ENCODE results near the gene WASF2.

Gene WASF2

DNA sequence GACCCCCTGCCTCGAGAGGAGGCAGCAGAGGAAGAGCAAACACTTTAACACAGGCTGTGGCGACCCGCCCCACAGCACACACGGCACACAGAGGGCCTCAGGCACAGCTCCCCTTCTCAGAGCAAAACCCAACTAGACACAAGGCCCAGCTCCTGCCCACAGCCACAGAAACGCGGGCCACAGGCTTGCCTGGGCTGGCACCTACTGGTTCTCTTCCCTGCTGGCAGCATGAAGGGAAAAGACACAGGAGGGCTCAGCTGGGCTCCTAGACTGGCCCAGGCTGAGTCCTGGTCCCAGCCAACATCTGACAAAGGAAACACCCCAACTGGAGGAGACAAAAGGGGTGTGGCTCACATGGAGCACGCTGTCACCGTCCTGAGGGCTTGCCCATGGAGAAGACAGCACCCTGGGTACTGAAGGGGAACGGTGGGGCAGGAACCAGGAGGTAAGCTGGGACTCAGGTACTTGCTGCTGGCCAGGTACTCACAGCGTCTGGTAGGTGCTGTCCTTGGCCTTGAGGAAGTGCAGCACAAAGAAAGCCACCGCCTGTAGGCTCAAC lies 110.3 kb downstream of the WASF2 start:
- no peak for DNase-seq (ENCODE audit: low read depth in 2 of 2, low spot score in 1 of 2)

GRCh38 chr1:27377760-27378495 lies 112.0 kb downstream of the WASF2 start:
- no peak for DNase-seq (ENCODE audit: low read depth in 2 of 2, low spot score in 1 of 2)

GRCh38 chr1:27374362-27375086 lies 115.4 kb downstream of the WASF2 start, which contains the start of gene FCN3:
FCN3 (minus strand) TSS chr1:27374824; CDS start chr1:27374818, 6 bp downstream.
- no peak for DNase-seq (ENCODE audit: low read depth in 2 of 2, low spot score in 1 of 2)

- DNase-seq (ENCODE audit: low read depth in 2 of 2, low spot score in 1 of 2): no peak
Observed at GRCh38 chr1:27372808-27373690, 116.9 kb downstream of the WASF2 start.

- DNase-seq (ENCODE audit: low read depth in 2 of 2, low spot score in 1 of 2): no peak
Observed at GRCh38 chr1:27372022-27372807, 117.8 kb downstream of the WASF2 start.

DNA sequence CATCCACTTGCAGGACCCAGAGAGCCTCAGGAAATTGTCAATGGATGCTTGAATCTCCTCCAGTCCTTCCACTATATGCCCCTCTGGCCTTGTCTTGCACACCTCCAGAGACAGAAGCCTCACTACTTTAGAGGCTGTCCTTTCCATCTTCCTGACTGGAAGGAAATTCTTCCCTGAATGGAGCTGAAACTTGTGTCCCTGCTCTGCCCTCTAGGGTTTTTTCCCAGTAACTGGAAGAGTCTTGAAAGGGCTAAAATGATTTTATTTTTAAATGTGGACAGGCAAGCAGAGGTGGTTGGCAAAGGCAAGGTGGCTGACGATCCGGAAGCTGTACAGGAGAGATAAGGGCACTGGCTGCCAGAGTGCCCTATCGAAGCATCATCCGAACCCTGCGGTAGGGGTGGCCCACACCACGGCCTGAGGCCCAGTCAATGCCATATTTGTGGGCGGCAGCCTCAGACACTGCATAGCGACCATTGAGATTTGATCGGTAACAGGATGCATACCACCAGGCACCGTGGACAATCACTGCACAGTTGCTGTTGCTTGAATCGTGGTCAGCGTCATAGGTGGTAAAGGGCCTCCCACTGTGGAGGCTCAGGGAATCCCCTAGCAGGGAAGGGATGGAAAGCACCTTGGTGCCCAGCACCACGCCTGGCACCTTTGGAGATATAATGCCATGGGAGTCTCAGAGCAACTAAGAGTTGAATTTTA lies 120.9 kb downstream of the WASF2 start:
- DNase-seq (ENCODE audit: low read depth in 2 of 2, low spot score in 1 of 2): no peak

- DNase-seq (ENCODE audit: low read depth in 2 of 2, low spot score in 1 of 2): no peak
Observed at GRCh38 chr1:27367160-27367650, 122.8 kb downstream of the WASF2 start.

- DNase-seq (ENCODE audit: low read depth in 2 of 2, low spot score in 1 of 2): no peak
Observed at GRCh38 chr1:27366411-27367159, 123.4 kb downstream of the WASF2 start, which contains the start of gene MAP3K6. MAP3K6 (minus strand) TSS chr1:27366961; CDS start chr1:27366597, 364 bp downstream.

GRCh38 chr1:27366113-27366410 lies 123.9 kb downstream of the WASF2 start:
- DNase-seq (ENCODE audit: low read depth in 2 of 2, low spot score in 1 of 2): peak; percentile 37 to 41

DNA sequence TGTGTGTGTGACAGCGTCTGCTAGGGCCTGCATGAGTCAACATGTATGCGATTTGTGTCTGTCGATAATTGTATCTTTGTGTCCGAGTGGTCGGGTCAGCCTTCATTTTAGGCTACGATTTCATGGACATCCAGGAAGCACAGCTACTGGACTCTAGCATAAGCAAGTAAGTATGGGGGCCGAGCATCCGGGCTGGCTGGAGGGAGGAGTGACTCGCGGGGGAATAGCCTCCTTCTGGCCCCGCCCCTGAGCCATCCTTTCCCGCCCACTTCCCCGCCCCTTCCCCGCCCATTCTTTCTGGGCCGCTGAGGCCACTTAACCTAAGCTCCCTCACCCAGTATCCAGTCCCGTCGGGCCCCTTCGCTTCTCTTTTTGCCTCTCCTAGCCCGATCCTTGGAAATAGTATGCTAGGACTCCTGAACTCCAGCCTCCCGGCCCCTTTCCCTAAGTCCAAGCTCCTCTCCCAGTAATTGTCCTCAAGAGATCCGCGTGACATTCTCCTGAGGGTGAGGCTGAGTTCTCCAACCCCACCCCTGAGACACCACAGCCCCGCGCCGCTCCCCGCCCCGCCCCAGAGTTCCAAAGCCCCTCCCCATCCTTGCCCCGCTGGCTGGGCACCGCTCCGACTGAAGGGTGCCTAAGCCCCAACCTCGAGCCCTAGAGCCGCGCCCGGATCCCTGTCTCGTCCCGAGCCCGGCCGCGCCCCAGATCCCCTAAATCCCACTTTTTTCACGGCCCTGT lies 124.4 kb downstream of the WASF2 start:
- peak; percentile 52 to 73 for DNase-seq (ENCODE audit: low read depth in 2 of 2, low spot score in 1 of 2)

DNA sequence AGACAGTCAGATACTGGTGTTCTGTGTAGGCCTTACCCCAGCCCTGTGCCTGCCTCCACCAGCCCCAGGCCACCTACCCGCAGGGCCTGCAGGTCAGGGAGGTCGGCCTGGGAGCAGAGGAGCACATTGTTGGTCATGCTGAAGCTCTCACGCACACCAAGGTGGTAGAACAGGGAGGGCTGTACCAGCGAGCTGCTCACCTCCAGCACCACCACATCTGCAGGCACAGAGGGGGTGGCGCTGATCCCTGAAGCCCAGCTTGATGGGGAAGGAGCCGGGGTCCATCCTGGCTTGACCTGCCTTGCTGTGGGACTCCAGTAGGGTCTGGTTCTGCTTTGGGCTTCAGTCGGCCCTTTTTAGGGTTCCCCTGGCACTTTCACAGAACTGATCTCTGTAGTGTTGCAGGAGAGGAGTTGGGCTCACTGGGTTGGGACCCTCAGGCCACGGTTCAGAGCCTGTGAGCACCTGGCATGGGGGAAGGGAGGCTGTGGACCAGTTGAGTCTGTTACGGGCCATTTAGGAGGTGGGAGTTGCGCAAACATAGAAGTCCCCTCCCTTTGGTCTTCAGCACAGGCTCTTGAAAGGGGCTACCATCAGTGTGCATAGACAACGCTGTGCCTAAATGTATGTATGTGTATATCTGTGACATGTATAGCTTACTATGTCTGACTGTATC lies 125.1 kb downstream of the WASF2 start:
- no peak for DNase-seq (ENCODE audit: low read depth in 2 of 2, low spot score in 1 of 2)

DNA sequence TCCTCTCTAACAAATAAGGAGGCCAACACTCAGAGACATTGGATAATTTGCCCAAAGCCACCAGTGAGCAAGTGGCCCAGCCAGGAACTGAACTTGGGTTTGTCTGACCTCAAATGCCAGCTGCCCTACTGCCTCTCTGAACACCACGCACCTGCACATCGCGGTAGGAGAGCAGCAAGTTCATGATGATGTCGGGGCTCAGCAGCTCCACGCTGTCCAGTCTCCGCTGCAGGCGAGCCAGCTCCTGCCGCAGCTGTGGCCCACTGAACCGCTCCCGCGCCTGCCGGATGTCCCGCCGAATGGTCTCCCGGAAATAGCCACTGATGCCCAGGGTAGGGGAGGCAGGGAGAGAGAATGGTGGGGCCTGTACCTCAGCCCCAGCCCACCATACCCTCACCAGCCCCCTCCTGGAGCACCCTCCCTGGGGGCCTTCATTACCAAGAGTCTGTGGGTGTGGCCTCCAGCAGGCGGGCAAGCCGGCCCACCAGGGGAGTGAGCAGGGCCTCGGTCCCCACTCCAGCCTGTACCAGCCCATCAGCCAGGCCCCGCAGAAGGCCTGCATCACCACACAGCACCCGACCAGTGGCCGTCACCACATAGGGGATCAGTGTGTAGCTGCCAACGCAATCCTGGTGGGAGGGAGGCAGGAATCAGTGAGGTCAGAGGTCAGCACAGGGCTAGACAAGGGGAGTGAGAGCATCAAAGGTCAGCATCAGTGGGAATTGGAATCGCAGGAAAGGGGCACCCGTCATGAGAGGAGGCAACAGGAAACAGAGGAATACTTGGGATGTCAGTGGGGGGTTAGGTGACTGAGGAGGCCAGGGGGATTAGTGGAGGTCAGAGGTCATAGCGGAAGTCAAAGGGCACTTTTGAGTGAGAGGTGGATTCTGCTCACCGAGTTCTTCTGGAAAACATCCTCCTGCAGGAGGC lies 125.9 kb downstream of the WASF2 start:
- DNase-seq (ENCODE audit: low read depth in 2 of 2, low spot score in 1 of 2): no peak

GRCh38 chr1:27361553-27361952 lies 128.4 kb downstream of the WASF2 start:
- DNase-seq (ENCODE audit: low read depth in 2 of 2, low spot score in 1 of 2): no peak

GRCh38 chr1:27361044-27361402 lies 128.9 kb downstream of the WASF2 start:
- DNase-seq (ENCODE audit: low read depth in 2 of 2, low spot score in 1 of 2): no peak

GRCh38 chr1:27360159-27361043 lies 129.6 kb downstream of the WASF2 start:
- DNase-seq (ENCODE audit: low read depth in 2 of 2, low spot score in 1 of 2): no peak

DNA sequence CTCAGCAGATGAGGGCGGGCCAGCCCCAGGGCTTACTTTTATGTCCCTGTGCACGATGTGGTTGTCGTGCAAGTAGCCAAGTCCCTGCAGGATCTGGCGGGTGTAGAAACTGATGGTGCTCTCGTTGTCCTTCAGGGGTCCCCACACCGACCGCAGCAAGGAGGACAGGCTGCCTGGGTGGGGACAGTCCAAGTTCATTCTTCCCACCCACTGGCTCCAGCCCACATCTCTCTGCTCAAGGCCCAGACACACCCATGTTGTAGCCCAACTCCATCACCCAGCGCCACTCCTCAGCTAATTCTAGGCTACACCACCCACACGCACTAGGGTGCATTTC lies 130.2 kb downstream of the WASF2 start:
- no peak for DNase-seq (ENCODE audit: low read depth in 2 of 2, low spot score in 1 of 2)
